HepG2 (cell line): ENCODE measurements around the gene ADPGK. TPM values are rescaled to one million over a fixed set of nuclear protein-coding genes. Genes with fewer than 3 reads are reported as not detected.
A peak's percentile ranks its signal among the peaks of the same experiment; 100 is the strongest.

ENCODE experiments used
- ATAC-seq: fragments of 200-7000 bp; cut with Tn5 transposase; 3 replicates; pipeline ENCODE4 v1.9.1; 2020; ENCODE audit warnings: mild to moderate bottlenecking, moderate library complexity
- BruUV-seq: library from RNA; stranded (reverse); fragments of 400-500 nt; replicated peaks from 2 replicates; lab custom pipeline; 2021; lab: Mats Ljungman, UMichigan
- CTCF ChIA-PET: fragments of 300-600 bp; formaldehyde crosslinking; extraction: SDS; loops from one replicate; lab custom pipeline; 2021; ENCODE audit warnings: low total read pairs, inconsistent platforms, low intra/inter-chr PET ratio; lab: Yijun Ruan, JAX
- POLR2A ChIA-PET: fragments of 350-600 bp; sonication (Branson Sonifier 250); formaldehyde crosslinking; loops from one replicate; lab custom pipeline; 2020; ENCODE audit warnings: antibody characterized with exemption, inconsistent platforms; lab: Yijun Ruan, JAX
- DNase-seq: peaks from one replicate; pipeline ENCODE4 v3.0.0-alpha.2; 2015; ENCODE audit warnings: low spot score
- FAIRE-seq: peaks from 3 replicates; lab custom pipeline; 2011; peaks lifted over from hg19 to GRCh38; lab: Jason Lieb, UNC
- H2AFZ ChIP-seq: one replicate; pipeline ENCODE4 v1.6.1; 2011; ENCODE audit warnings: low read length, inconsistent platforms
- H3K27ac ChIP-seq: fragments of 300-600 bp; 3 replicates; pipeline ENCODE4 v1.8.0; 2011; ENCODE audit warnings: mixed run types, mild to moderate bottlenecking, mixed read lengths, low read length, inconsistent platforms; ENCODE audit not compliant: insufficient read depth; ENCODE audit errors: extremely low read length
- H3K27me3 ChIP-seq, 2 experiments: fragments of 200-600 bp in 1 of 2; 2 replicates in 1 of 2; 3 replicates in 1 of 2; pipeline versions ENCODE4 v1.6.0 to v1.8.0; 2011; ENCODE audit warnings: low read length in 2 of 2, mild to moderate bottlenecking in 2 of 2, moderate library complexity in 2 of 2, inconsistent platforms in 1 of 2; ENCODE audit not compliant: insufficient read depth in 2 of 2, control insufficient read depth in 1 of 2
- H3K36me3 ChIP-seq, 2 experiments: fragments of 200-600 bp in 1 of 2; replicated peaks in 1 of 2; 2 replicates in 1 of 2; 3 replicates in 1 of 2; pipeline versions ENCODE4 v1.5.1 to v1.8.0; 2011; ENCODE audit warnings: low read length in 2 of 2, inconsistent platforms in 1 of 2; ENCODE audit not compliant: insufficient read depth in 2 of 2, control insufficient read depth in 1 of 2
- H3K4me1 ChIP-seq: 2 replicates; pipeline ENCODE4 v1.5.1; 2012; ENCODE audit warnings: low read length, inconsistent platforms; ENCODE audit not compliant: insufficient read depth
- H3K4me2 ChIP-seq: 2 replicates; pipeline ENCODE4 v1.6.0; 2011; ENCODE audit warnings: low read depth, low read length, inconsistent platforms
- H3K4me3 ChIP-seq, 3 experiments: fragments of 200-600 bp in 1 of 3; sonication (generic), shearing (Covaris generic) in 1 of 3; replicated peaks in 1 of 3; 2 replicates each; pipeline ENCODE4 v1.5.1; 2011 to 2016; ENCODE audit warnings: low read length in 3 of 3, inconsistent platforms in 2 of 3, low read depth in 2 of 3, mild to moderate bottlenecking in 2 of 3, control low read depth in 1 of 3, mixed read lengths in 1 of 3; ENCODE audit not compliant: insufficient read depth in 1 of 3
- H3K79me2 ChIP-seq: one replicate; pipeline ENCODE4 v1.6.1; 2011; ENCODE audit warnings: low read length, inconsistent platforms; ENCODE audit not compliant: insufficient read depth
- H3K9ac ChIP-seq: 2 replicates; pipeline ENCODE4 v1.6.0; 2011; ENCODE audit warnings: mild to moderate bottlenecking, low read depth, low read length, inconsistent platforms; ENCODE audit not compliant: insufficient read depth
- H3K9me3 ChIP-seq: 2 replicates; pipeline ENCODE4 v1.5.1; 2012; ENCODE audit warnings: mild to moderate bottlenecking, low read length
- H4K20me1 ChIP-seq: 2 replicates; pipeline ENCODE4 v1.6.0; 2011; ENCODE audit warnings: inconsistent platforms, mild to moderate bottlenecking, low read length, moderate library complexity; ENCODE audit not compliant: insufficient read depth
- ELF1 ChIP-seq: sonication (generic); formaldehyde crosslinking; IDR thresholded peaks from 2 replicates; pipeline ENCODE4 v1.4.0; 2020; ENCODE audit warnings: missing genetic modification reagents
- ETV5 ChIP-seq: IDR thresholded peaks from 2 replicates; pipeline ENCODE4 v1.6.1; 2018; ENCODE audit warnings: missing biosample characterization, missing genetic modification reagents, inconsistent platforms, borderline replicate concordance
- GABPA ChIP-seq, 2 experiments: IDR thresholded peaks; 2 replicates each; pipeline ENCODE4 v1.6.1; 2011 to 2016; ENCODE audit warnings: low read depth in 2 of 2, low read length in 1 of 2, missing biosample characterization in 1 of 2, missing genetic modification characterization in 1 of 2
- HDAC1 ChIP-seq: sonication (generic); formaldehyde crosslinking; IDR thresholded peaks from 2 replicates; pipeline ENCODE4 v1.5.1; 2020; ENCODE audit warnings: mild to moderate bottlenecking, missing genetic modification reagents
- IKZF1 ChIP-seq: fragments of 450-650 bp; IDR thresholded peaks from 2 replicates; pipeline ENCODE4 v1.7.1; 2016
- MATR3 ChIP-seq: sonication (generic); formaldehyde crosslinking; IDR thresholded peaks from 2 replicates; pipeline ENCODE4 v1.4.0; 2020; ENCODE audit warnings: missing genetic modification reagents
- MYC ChIP-seq: sonication (generic); formaldehyde crosslinking; IDR thresholded peaks from 2 replicates; pipeline ENCODE4 v1.9.0; 2021; ENCODE audit warnings: missing genetic modification reagents, borderline replicate concordance
- TBX2 ChIP-seq: sonication (generic); formaldehyde crosslinking; IDR thresholded peaks from 2 replicates; pipeline ENCODE4 v1.5.0; 2020; ENCODE audit warnings: missing genetic modification reagents, mild to moderate bottlenecking, borderline replicate concordance
- UBTF ChIP-seq: sonication (generic); formaldehyde crosslinking; IDR thresholded peaks from 2 replicates; pipeline ENCODE4 v1.4.0; 2020; ENCODE audit warnings: mild to moderate bottlenecking, missing genetic modification reagents
- ZMAT3 ChIP-seq: sonication (generic); formaldehyde crosslinking; conservative IDR thresholded peaks from 2 replicates; pipeline ENCODE4 v1.7.0; 2021; ENCODE audit warnings: missing genetic modification reagents
- ZNF142 ChIP-seq: sonication (generic); formaldehyde crosslinking; IDR thresholded peaks from 2 replicates; pipeline ENCODE4 v1.4.0; 2020; ENCODE audit warnings: missing genetic modification reagents
- ZNF326 ChIP-seq: sonication (generic); formaldehyde crosslinking; IDR thresholded peaks from 2 replicates; pipeline ENCODE4 v1.4.0; 2020; ENCODE audit warnings: missing genetic modification reagents, borderline replicate concordance
- ZNF777 ChIP-seq: sonication (generic); formaldehyde crosslinking; IDR thresholded peaks from 2 replicates; pipeline ENCODE4 v1.4.0; 2020; ENCODE audit warnings: missing genetic modification reagents
- WGBS: methylation state at CpG from one replicate; pipeline ENCODE4 v1.1.6; 2017; ENCODE audit warnings: low lambda C conversion rate; 5-methylcytosine and 5-hydroxymethylcytosine counted together
- in situ Hi-C: cut with HindIII; loops from 2 replicates; pipeline ENCODE4 v1.10.0; 2017; ENCODE audit warnings: low pct_unique_long_range_greater_than_20kb; ENCODE audit not compliant: extremely low pct_ligation_motif_present
- intact Hi-C: fragments of 100-400 bp; cut with micrococcal nuclease; formaldehyde crosslinking; loops from one replicate; pipeline ENCODE4 v1.10.0; 2022; ENCODE audit not compliant: unreplicated experiment
- polyA plus RNA-seq, 8 experiments: library from polyadenylated mRNA; depleted of rRNA in 3 of 8; stranded (reverse) in 7 of 8; unstranded in 1 of 8; fragments of >200 nt; fragmentation: Illumina TruSeq in 4 of 8; extraction: Trizol in 4 of 8; gene quantifications; 2 replicates each; pipeline versions ENCODE4 v1.2.1 to v1.2.3, GENCODE V29; 2011 to 2016; ENCODE audit warnings: low read depth in 4 of 8, missing spikeins in 1 of 8, mixed read lengths in 1 of 8; ENCODE audit not compliant: insufficient read depth in 1 of 8
- total RNA-seq, 5 experiments: library from RNA; depleted of rRNA; stranded (reverse); fragments of >200 nt; fragmentation: Illumina TruSeq; extraction: Trizol; gene quantifications; 2 replicates each; pipeline ENCODE4 v1.2.3, GENCODE V29; 2016; ENCODE audit warnings: low read depth in 1 of 5
- TF ChIP-seq, protein P1 (sequence below): IDR thresholded peaks from 2 replicates; pipeline ENCODE4 v1.6.1; 2016; ENCODE audit warnings: mild to moderate bottlenecking, missing biosample characterization, missing genetic modification reagents

Gene ADPGK
- total and polyA plus RNA-seq, 2 of the 13 experiments (the other 11 are each of a cell fraction or from before 2014, with no cell fraction given): 61.6 to 67.5 TPM

DNA sequence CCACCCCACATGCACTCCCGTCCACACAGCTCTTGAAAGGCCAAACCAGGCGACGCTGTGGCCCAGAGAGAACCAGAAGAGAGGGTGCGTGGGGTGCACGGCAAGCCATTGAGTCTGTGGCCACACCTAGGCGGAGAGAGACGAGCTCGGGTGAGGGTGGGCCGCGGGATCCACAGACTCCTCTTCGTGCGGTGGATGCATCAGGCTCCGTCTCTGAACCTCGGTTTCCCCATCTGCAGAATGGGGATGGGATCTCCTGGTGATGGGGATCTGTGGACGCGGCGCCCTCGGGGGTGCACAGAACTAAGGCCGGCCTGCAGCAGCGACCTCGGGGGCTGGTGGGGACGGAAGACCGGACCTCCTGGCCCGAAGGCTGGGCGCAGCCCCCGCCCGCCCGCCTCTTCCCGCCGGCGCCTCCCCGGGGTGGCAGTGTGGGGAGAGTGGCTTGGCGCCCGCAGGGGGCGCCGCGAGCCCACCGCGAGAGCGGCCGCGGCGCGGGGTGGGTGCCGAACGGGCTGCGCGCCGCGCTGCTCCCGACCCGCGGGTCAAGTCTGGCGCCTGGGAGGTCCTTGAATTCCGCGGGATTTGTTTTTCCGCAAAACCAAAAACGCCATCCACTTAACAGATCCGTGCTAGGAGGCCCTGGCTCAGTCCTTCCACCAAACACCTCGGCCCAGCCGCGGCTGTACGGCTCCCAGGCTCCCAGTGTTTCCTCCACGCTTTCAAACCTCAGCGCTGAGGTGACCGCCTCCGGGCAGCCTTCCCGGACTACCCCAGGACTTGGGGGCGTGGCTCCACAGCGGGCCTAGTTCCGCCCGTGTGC is 13.2 kb upstream of the ADPGK start:
- Histone ChIP-seq H4K20me1 (no peaks in the 10 kb centered on the region), H2AFZ (no peak overlapping the region), H3K36me3 (no peaks in the 10 kb centered on the region), H3K79me2 (no peaks in the 10 kb centered on the region), H3K4me2 (peak overlapping the region; percentile 88), H3K4me3 (peak overlapping the region; percentile 56 to 81 (median 65)), H3K9me3 (no peaks in the 10 kb centered on the region), H3K27me3 (peaks cover 1 to 14% of the 10 kb centered on the region in 2 experiments; a peak in 4 of 5 replicates), H3K27ac (no peak overlapping the region), H3K9ac (peak overlapping the region; percentile 31; the same call in 1 of the 2 replicates), H3K4me1 (peaks cover 10% of the 10 kb centered on the region; the same call in 1 of the 2 replicates)
- FAIRE-seq (no peak), ATAC-seq (peak; percentile 96), DNase-seq (no peak)
- no TSS peak for BruUV-seq
- POLR2A ChIA-PET: no interaction called here
- WGBS: 4% methylated on average over 11 of the region's 72 CpGs
- CTCF ChIA-PET: interaction anchor here (1.5 kb wide), 2 partner anchors 75 to 284 kb away, joined by 4 to 16 read pairs; no protein-coding TSS in a partner anchor
- in situ Hi-C loops (loop anchor here (5.0 kb wide), 2 partner anchors 51 to 286 kb away; no protein-coding TSS in a partner anchor), intact Hi-C loops (loop anchor here (1.0 to 10.0 kb wide), 2 partner anchors 285 to 448 kb away; no protein-coding TSS in a partner anchor)
- peak; percentile 81 for TF ChIP-seq ZNF142 (CRISPR knock-in tag)
- peak; percentile 52; the same call in 1 of the 2 replicates for TF ChIP-seq ZNF777
- TF ChIP-seq ELF1 (CRISPR knock-in tag): no peak
- TF ChIP-seq ZNF326 (CRISPR knock-in tag): no peak
- TF ChIP-seq MYC (CRISPR knock-in tag): 0 out of 2 replicates have a peak, but pooled peaks have one; percentile 12
- 0 out of 2 replicates have a peak, but pooled peaks have one; percentile 22 for TF ChIP-seq HDAC1 (CRISPR knock-in tag)
- TF ChIP-seq, protein P1, sequence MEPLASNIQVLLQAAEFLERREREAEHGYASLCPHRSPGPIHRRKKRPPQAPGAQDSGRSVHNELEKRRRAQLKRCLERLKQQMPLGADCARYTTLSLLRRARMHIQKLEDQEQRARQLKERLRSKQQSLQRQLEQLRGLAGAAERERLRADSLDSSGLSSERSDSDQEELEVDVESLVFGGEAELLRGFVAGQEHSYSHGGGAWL: 0 out of 2 replicates have a peak, but pooled peaks have one; percentile 53
- no peak for TF ChIP-seq ZMAT3 (CRISPR knock-in tag)
- TF ChIP-seq UBTF (CRISPR knock-in tag): peak; percentile 17; the same call in 1 of the 2 replicates
- no peak for TF ChIP-seq IKZF1
- no peak for TF ChIP-seq MATR3 (CRISPR knock-in tag)
- TF ChIP-seq TBX2: no peak; the same call in 1 of the 2 replicates
- no peak for TF ChIP-seq GABPA (IDR thresholded peaks at IDR 0.05; ENCODE audit: low read depth, low read length)
- TF ChIP-seq GABPA (CRISPR knock-in tag; IDR thresholded peaks at IDR 0.05; ENCODE audit: low read depth): no peak
- TF ChIP-seq ETV5 (CRISPR knock-in tag): no peak
